HG03439 (cell line): ENCODE measurements around the gene TRIP10.
"Not testable (repeated sequence)": the region's sequence is repeated elsewhere in the genome, so short reads cannot be mapped to it uniquely, and the experiment has no call there.

Experiments used
- ATAC-seq: cut with Tn5 transposase; IDR thresholded peaks from one replicate; pipeline ENCODE4 v1.9.1; 2021; ENCODE audit warnings: mild to moderate bottlenecking, moderate library complexity; ENCODE audit not compliant: unreplicated experiment

TRIP10 gene, protein sequence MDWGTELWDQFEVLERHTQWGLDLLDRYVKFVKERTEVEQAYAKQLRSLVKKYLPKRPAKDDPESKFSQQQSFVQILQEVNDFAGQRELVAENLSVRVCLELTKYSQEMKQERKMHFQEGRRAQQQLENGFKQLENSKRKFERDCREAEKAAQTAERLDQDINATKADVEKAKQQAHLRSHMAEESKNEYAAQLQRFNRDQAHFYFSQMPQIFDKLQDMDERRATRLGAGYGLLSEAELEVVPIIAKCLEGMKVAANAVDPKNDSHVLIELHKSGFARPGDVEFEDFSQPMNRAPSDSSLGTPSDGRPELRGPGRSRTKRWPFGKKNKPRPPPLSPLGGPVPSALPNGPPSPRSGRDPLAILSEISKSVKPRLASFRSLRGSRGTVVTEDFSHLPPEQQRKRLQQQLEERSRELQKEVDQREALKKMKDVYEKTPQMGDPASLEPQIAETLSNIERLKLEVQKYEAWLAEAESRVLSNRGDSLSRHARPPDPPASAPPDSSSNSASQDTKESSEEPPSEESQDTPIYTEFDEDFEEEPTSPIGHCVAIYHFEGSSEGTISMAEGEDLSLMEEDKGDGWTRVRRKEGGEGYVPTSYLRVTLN

DNA sequence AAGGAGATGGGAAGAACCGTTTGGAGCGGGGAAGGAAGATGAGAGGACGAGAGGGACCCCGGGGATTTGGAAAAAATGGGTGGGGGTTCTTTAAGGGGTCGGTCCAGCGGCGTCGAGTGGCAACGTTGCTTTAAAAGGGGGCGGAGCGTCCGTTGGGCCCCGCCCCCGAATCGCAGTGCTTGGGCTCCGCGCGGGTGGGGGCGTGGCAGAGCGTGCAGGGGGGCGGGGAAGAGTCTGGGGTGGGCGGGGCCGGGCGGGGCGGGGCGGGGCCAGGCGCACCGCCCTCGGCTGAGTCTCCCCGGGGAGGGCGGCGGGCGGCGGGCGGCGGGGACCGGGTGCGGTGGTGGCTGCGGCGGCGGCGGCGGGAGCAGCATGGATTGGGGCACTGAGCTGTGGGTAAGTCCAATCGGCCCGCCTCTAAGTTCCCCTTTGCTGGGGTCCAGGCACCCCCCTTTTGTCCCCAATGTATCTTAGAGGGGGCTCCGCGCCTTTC lies at the start of gene TRIP10:
Gene TRIP10, plus strand, starts transcription at position 291 of the 493 bp plus-strand sequence. Its CDS starts 82 bp downstream, at position 373.
- ATAC-seq: no peak

DNA sequence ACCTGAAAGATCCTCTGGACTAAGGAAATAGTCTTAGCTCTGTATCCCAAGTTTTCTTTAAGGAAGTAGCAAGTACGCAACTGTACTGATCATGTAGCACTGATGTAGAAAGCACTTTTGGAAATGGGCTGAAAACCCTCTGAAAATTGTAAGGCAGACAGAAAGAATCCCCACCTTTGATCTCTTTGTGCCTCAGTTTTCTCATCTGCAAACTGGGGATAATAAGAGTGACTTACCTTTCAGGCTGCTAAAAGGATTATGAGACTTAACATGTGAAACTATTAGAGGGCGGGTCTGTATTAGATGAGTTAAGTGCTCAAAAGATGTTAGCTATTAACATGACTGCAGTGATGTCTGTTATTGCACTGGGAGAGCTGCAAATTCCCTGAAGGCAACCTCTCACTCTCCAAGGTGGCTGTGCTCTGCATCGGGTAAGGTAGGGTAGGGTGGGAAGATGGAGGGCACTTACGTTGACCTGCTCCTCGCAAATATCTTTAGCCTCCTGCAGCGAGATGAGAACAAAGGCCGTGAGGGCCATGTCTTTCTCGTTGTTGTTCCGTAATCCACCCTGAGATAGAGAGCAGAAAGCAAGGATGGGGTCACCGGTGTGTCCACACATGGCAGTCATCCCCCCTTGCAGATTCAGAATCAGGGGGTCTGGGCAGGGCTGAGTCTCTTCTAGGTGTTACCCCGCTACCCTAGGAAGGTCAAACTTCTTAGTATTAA lies 49.2 kb upstream of the TRIP10 start:
- ATAC-seq: no peak

DNA sequence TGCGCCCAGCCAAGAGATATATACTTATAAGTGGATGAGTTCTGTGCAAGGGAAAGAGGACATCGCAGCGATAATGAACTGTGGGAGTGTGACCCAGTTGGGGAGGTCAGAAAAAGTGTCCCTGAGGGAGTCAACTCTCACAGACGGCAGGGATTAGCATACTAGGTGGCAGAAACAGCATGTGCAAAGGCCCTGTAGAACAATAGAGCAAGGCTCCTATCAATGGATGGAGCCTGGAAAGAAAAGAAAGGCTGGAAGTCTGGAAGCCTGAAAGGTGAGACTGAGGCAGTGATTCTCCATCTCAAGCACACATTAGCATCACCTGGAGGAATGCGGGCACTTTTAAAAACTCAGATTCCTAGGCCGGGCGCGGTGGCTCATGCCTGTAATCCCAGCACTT lies 48.1 kb upstream of the TRIP10 start:
- no peak for ATAC-seq

DNA sequence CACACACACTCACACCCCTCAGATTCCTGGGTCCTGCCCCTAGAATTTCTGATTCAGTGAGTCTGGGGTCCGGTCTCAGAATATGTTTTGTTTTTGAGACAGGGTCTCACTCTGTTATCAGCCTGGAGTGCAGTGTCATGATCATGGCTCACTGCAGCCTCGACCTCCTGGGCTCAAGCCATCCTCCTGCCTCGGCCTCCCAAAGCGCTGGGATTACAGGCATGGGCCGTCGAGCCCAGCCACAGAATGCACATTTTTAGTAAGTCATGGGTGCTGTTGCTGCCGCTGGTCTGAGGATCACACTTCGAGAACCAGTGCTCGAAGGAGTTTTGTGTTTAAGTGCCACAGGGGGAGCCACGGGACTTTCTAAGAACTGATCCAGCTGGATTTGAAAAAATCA lies 47.5 kb upstream of the TRIP10 start:
- ATAC-seq: no peak

DNA sequence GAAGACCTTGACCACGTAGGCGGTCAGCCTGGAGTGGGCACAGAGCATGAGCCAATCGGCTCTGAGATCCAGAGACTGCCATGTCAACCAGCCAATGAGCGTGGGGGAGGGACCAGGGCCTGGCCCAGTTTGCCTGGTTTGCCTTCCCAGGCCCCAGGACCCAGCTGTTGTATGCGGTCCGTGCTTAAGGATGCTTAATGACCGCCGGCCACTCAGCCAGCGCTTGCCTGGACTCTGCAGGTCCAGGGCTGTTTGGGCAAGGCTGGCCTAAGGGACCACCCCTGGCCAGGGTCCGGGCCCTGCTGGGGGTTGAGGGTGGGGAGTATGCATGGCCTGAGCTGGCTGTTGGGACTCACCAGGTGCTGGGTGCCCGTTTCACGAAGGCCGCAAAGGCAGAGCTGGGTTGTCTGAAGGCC lies 46.4 kb upstream of the TRIP10 start:
- no peak for ATAC-seq

DNA sequence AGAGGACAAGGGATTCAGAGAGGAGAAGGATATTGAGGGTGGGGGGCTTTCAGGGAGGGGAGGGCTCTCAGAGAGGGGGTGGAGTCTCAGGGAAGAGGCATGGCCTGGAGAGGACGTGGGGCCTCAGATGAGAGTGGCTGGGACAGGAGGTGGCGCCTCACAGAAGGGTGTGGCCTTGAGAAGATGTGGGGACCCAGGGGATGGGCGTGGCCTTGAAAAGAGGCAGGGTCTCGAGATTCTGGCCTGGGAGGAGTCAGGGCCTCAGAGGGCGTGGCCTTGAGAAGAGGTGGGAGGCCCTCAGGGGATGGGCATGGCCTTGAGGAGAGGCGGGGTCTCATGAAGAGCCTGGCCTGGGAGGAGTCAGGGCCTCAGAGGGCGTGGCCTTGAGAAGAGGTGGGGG lies 45.8 kb upstream of the TRIP10 start:
- no peak for ATAC-seq

DNA sequence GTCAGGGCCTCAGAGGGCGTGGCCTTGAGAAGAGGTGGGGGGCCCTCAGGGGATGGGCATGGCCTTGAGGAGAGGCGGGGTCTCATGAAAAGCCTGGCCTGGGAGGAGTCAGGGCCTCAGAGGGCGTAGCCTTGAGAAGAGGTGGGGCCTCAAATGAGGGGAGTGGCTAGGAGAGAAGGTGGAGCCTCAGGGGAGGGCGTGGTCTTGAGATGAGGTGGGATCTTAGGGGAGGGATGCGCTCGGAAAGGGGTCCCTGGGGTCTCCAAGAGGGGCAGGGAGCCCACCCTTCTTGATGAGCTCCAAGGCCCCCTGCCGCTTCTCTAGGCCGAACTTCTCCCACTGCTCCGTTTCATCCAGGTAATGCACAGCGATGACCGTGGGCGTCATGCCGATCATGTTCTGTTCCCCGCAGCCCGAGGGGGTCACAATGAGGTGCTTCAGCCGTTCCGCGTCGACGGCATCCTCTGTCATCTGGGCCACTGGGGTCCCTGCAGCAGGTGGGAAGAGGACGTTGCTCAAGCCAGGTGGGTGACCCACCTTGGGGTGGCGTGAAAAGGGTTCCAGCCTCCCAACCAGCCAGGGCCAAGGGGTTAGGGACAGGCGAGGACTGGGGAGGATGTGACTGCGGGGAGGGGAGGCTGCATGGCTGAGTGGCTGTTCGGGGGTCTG lies 45.2 kb upstream of the TRIP10 start:
- no peak for ATAC-seq

DNA sequence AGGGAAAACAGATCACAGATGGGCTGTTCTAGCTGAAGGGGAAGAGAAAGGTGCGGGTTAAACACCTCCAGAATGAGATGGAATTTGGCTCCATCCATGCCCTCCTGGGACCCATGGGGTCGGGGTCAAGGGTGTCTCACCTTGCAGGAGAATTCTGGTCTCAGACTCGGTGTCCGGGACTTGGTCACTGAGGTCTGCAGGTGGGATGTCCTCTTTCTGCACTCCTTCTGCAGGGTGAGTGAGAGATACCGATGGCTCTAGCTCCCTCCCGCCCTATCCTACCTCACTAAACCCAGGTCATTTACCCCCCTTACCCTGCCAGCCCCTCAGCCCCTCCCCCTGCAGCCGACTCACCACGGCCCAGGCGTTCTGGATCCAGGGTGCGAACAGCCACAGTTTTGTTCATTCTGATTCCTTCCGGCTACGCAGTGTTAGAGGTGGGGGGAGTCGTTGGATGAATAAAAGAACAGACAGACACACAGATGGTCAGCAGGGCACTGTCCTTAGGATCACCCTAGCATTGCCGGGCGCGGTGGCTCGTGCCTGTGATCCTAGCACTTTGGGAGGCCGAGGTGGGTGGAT lies 43.1 kb upstream of the TRIP10 start:
- ATAC-seq: no peak

DNA sequence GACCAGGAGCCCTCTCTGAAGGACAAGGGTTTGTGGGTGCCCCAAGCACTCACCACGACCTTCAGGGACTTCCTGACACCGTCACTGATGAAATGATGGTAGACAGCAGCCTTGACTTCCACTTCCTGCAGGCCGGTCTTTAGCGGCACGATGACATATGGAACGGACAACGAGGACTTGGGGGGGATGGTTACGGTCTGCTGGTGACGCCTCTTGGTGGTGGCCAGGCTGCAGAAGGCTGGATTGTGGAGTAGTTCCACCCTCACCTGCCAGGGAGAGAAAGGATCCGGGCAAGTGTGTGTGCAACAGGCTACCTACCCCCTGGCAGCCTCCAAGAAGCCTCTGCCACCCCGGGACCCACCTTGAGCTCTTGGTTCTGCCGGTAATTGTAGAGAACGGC lies 42.2 kb upstream of the TRIP10 start:
- ATAC-seq: no peak

DNA sequence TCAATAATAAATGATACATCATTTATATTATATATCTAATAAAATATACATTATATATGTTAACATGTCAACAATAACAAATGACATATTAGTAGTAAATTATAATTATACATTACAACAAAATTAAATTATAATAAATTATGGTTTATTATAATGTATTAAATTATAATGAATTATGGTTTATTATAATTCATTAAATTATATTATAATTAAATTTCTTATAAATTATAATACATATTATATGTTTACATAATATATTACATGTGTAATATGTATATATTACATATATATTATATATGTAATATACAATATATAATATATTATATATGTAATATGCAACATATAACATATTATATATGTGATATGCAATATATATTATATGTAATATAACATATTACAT lies 39.5 kb upstream of the TRIP10 start:
- no peak for ATAC-seq

DNA sequence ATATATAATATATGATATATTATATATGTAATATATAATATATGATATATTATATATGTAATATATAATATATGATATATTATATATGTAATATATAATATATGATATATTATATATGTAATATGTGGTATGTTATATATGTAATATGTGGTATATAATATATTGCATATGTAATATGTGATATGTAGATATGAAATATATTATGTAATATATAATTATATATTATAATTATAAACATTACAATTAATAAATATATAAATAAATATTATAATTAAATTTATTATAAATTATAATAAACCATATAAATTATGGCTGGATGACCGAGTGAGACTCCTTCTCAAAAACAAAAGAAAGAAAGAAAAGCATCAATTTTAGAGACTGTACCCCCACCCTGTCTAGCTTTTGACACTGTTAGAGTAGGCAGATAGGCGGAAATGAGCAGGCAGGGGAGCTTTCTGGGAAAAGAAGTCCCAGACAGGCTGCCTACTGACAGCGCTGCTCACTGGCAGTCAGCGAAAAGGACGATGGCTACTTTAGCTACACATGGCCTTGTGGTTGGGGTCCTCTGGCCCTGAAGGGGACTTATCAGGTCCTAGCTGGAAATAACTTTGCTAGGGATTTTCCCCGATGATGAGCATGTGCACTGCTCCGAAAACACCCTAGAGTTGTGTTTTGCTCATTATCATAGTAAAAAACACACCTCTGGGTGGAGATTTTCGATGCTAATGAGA lies 38.7 kb upstream of the TRIP10 start:
- ATAC-seq: no peak

DNA sequence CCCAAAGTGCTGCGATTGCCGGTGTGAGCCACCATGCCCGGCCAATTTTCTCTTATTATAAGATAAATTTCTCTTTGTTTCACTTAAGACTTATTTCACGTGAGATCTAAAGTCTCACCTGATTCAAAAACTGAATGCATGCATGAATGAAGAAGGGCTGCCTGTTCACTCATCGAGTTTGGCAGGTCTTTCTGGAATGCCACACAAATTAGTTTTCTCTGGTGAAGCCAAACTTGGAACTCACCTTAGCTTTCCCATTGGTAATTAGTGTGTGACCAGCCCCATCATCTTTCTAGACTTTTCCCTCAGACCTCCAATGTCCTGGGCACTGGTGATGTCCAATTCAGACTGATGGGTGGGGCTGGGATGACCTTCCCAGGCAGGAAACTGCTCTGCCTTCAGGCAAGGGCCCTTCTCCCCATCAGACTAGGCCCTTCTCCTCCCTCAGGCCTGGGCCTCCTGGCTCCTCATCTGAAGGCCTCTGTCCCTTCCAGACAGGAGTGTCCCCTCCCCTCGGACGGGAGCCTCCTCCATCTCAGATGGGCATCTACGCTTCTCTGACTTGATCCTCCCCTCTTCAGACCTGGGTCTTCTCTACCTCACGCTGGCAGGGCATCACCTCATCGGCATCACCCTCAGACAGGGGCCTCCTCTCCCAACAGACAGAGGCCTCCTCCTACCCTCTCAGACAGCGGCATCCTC lies 33.4 kb upstream of the TRIP10 start:
- no peak for ATAC-seq

DNA sequence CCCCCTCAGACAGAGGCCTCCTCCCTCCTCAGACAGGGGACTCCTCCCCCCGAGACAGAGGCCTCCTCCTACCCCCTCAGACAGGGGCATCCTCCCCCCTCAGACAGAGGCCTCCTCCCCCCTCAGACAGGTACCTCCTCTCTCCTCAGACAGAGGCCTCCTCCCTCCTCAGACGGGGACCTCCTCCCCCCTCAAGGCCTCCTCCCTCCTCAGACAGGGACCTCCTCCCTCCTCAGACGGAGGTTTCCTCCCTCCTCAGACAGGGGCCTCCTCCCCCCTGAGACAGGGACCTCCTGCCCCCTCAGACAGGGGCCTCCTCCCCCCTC lies 32.9 kb upstream of the TRIP10 start:
- no peak for ATAC-seq

DNA sequence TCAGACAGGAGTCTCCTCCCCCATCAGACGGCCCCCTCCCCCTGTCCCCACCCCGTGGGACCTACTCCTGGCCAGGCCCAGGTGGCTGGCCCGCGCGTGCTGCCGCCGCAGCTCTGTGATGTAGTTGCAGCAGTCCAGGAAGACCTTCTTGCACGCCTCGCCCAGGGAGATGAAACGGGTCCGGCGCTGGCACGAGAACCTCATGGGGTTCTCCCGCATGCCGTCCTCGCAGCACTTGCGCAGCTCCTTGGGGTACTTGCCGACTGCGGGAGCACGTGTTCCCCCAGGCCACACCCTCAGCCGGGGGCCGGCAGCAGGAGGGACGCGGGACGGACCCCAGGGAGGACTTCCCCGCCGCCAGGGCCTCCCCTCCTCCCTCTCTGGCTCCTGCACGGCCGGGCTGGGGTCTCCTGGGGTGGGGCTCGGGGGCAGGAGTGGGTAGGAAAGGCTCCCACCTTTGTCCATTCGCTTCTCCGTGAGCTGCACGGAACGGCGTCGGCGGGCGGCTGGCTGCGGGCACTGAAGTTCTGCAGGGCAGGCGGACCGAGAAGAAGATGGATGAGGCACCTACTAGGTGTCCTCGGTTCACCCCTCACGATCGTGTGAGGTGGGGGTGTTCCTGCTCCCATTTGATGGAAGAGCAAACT lies 32.3 kb upstream of the TRIP10 start:
- no peak for ATAC-seq

DNA sequence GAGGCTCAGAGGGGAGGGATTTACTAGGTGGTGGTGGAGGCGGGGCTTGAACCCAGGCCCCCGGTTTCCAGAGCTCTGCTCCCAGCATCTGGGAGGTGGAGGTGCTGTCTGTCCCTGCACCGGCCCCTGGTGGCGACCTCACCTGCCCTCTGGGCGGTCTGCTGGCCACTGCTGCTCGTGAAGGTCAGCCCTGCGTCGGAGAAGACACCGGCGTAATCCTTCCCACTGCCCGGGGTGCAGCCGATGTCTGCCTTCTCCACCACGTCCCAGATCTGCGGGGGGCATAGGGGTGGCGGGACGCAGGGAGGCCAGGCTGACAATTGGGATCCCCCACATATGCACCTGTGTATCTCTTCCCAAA lies 31.8 kb upstream of the TRIP10 start:
- ATAC-seq: no peak

DNA sequence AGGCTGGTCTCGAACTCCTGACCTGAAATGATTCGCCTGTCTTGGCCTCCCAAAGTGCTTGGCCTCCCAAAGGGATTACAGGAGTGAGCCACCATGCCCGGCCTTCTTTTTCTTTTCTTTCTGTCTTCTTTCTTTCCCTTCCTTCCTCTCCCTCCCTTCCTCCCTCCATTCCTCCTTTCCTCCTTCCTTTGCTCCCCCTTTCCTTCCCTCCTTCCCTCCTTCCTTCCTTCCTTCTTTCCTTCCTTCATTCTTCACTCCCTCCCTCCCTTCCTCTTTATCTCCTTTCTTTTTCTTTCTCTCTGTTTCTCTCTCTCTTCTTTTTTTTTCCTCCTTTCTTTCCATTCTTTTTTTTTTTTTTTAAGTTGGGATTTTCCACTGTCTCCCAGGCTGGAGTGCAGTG lies 31.1 kb upstream of the TRIP10 start:
- no peak for ATAC-seq

DNA sequence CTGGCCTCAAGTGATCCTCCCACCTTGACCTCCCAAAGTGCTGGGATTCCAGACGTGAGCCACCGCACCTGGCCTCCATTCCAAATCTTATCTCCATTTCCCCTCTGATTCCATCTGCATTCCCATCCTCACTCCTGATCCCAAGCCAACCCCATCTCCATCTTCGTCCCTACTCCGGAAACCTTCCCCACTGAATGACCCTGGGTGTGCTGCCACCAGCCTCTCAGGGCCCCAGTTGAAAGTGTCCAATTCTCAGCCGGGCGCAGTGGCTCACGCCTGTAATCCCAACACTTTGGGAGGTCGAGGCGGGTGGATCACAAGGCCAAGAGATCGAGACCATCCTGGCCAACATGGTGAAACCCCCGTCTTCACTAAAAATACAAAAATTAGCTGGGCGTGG lies 30.6 kb upstream of the TRIP10 start:
- ATAC-seq: not testable (repeated sequence)

DNA sequence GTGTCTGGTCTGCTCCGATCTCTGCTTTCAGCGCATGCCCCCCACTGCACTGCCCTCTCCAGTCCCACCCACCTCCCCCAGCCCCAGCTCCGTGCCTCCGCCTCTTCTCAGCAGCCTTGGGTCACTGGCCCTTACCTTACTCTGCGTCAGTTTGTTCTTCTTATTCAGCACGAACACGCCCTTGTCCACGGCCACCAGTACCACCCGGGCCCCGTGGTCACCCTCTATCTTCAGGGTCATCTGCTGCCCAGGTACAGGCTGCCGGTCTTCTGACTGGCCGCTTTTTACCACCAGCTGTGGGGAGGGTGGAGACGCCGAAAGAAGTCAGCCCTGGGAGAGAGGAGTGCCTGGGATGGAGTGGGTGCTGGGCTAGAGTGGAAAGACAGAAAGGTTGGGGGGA lies 29.9 kb upstream of the TRIP10 start:
- ATAC-seq: no peak
